Progenitor cell of endocrine pancreas (in vitro differentiated cells): ENCODE results near the gene POLH. TPM values are rescaled to one million over a fixed set of nuclear protein-coding genes. Genes with fewer than 3 reads are reported as not detected.
"Not testable (repeated sequence)": the region's sequence is repeated elsewhere in the genome, so short reads cannot be mapped to it uniquely, and the experiment has no call there.

Source experiments
- DNase-seq: peaks from one replicate; pipeline ENCODE4 v3.0.0; 2021; ENCODE audit warnings: low spot score; ENCODE audit not compliant: unreplicated experiment
- H3K27ac Mint-ChIP-seq: 2 replicates; pipeline ENCODE4 v1.8.0; 2021; ENCODE audit warnings: mild to moderate bottlenecking, moderate library complexity, mixed read lengths
- H3K27me3 Mint-ChIP-seq: 2 replicates; pipeline ENCODE4 v1.8.0; 2021; ENCODE audit warnings: mixed read lengths
- H3K36me3 Mint-ChIP-seq: 2 replicates; pipeline ENCODE4 v1.8.0; 2022; ENCODE audit warnings: mixed read lengths; ENCODE audit not compliant: insufficient read depth
- H3K4me1 Mint-ChIP-seq: 2 replicates; pipeline ENCODE4 v1.8.0; 2021; ENCODE audit warnings: low read depth, mixed read lengths
- H3K4me3 Mint-ChIP-seq: 2 replicates; pipeline ENCODE4 v1.8.0; 2021; ENCODE audit warnings: low read depth, mild to moderate bottlenecking, moderate library complexity, mixed read lengths
- H3K9me3 Mint-ChIP-seq: 2 replicates; pipeline ENCODE4 v1.8.0; 2021; ENCODE audit warnings: low read depth, mixed read lengths
- total RNA-seq: library from RNA; stranded (reverse); gene quantifications from 2 replicates; pipeline ENCODE4 v1.2.1, GENCODE V29; 2021
- TF ChIP-seq, protein P1 (sequence below): fragments of 200-600 bp; sonication (generic); IDR thresholded peaks from one replicate; pipeline ENCODE4 v1.5.0; 2021; ENCODE audit warnings: antibody characterized with exemption, mild to moderate bottlenecking; ENCODE audit not compliant: unreplicated experiment

POLH gene
- total RNA-seq, 1 donor from 2014 or later, result 14.5 TPM

DNA sequence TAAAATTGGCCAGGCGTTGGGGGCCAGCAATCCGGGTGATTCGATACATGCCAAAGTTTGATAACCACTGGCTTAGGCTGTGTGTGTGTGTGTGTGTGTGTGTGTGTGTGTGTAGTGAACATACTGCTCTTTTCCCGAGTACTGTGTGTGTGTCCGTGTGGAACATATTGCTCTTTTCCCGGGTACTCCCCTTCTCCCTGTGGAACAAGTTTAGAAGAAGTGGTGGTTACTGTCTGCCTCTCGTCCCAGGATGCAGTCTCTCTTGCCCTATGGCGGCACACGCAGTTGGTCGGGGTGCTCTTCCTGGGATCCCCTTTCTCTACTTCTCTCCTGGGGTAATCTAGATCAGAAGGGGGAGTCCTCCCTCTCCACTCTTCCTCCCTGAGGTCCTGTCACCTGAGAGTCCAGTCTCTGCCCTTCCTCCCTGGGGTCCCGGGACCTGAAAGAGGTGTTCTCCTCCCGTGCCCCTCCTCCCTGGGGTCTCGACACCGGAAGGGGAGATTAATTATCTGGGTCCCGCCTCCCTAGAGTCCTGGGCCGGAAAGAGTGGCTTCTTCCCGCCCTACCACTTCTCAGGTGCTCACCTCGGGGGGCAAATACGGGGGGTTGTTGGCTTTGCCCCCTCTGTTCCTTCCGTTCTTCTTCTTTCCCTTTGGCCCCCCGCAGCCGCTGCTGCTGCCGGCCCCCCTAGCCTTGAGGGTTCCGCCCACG lies 52.6 kb downstream of the POLH start:
- H3K4me1 Mint-ChIP-seq, result peaks cover 12% of the 10 kb centered on the region
- TF ChIP-seq, protein P1, sequence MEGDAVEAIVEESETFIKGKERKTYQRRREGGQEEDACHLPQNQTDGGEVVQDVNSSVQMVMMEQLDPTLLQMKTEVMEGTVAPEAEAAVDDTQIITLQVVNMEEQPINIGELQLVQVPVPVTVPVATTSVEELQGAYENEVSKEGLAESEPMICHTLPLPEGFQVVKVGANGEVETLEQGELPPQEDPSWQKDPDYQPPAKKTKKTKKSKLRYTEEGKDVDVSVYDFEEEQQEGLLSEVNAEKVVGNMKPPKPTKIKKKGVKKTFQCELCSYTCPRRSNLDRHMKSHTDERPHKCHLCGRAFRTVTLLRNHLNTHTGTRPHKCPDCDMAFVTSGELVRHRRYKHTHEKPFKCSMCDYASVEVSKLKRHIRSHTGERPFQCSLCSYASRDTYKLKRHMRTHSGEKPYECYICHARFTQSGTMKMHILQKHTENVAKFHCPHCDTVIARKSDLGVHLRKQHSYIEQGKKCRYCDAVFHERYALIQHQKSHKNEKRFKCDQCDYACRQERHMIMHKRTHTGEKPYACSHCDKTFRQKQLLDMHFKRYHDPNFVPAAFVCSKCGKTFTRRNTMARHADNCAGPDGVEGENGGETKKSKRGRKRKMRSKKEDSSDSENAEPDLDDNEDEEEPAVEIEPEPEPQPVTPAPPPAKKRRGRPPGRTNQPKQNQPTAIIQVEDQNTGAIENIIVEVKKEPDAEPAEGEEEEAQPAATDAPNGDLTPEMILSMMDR, result no peak
- peak; percentile 39 for DNase-seq
- peak overlapping the region; percentile 96 for H3K4me3 Mint-ChIP-seq
- peaks cover 7% of the 10 kb centered on the region for H3K36me3 Mint-ChIP-seq
- peak overlapping the region; percentile 94 for H3K27ac Mint-ChIP-seq
- no peaks in the 10 kb centered on the region for H3K27me3 Mint-ChIP-seq
- no peaks in the 10 kb centered on the region for H3K9me3 Mint-ChIP-seq

DNA sequence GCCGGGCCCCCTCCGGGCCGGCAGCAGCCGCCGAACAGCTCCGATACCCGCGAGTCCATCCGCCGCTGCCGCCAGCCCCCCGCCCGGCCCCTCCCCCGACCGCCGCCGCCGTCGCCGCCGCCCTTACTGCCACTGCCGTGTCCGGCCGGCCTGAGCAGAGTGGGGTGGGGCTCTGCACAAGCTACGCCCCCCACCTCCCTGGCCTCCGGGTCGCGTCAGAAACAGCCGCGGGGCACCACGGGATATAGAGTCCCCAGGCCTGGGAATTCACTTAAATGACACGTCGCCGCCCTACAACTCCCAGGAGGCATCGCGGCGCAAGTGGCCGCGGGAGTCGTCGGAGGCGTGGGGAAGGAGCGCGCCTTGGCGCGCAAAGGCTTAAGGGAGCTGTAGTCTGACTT lies 53.1 kb downstream of the POLH start, which contains the start of gene GTPBP2:
GTPBP2 (minus strand) TSS at position 161 of the 401 bp plus-strand sequence; CDS start at position 59, 102 bp downstream.
- peaks cover 12% of the 10 kb centered on the region for H3K4me1 Mint-ChIP-seq
- H3K27ac Mint-ChIP-seq, result peak within 1 kb of the TSS; percentile 100
- TF ChIP-seq, protein P1, result no peak
- H3K27me3 Mint-ChIP-seq, result no peaks in the 10 kb centered on the region
- DNase-seq, result peak; percentile 96
- H3K9me3 Mint-ChIP-seq, result no peaks in the 10 kb centered on the region
- peaks cover 5% of the 10 kb centered on the region for H3K36me3 Mint-ChIP-seq
- H3K4me3 Mint-ChIP-seq, result peak within 1 kb of the TSS; percentile 96

DNA sequence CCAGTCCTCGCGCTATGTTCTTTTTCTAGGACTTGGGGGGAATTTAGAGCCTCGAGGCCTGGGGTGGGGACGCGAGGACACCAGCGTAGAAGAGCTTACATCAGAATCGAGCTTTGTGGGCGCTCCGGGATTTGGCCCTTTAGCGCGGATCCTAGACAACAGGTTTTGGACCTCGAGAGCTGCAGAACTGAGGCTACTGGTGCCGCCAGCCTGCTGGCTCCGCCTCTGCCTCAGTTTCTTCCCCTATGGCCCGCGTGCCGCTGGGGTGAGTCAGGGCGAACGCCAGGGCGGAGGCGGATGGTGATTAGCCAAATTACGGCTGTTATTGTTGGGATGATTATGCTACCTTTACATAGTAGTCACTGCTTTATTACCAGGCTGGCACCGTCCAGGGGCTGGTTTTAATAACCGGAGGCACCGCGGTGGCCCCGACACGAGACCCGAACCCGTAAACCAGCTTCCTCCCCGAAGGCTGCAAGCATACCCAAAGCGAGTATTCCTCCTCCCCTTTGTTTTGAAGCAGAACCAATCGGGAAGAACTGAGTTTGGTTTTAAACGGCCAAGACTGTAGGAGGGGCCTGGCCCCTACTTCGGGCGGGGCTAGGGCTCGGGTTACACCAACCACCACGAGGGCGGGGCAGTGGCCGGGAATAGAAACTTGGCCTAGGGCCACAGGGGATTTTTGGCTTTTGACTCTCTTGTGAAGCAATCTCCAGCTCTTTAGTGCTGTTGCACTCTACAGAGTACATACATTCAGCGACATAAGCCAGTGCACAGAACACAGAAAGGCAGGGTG lies 53.7 kb downstream of the POLH start:
- Mint-ChIP-seq H3K27me3 (no peaks in the 10 kb centered on the region), H3K4me3 (peak overlapping the region; percentile 96), H3K4me1 (peaks cover 12% of the 10 kb centered on the region), H3K27ac (peak overlapping the region; percentile 100), H3K36me3 (peaks cover 3% of the 10 kb centered on the region), H3K9me3 (no peaks in the 10 kb centered on the region)
- DNase-seq, result peak; percentile 69
- TF ChIP-seq, protein P1, result no peak

DNA sequence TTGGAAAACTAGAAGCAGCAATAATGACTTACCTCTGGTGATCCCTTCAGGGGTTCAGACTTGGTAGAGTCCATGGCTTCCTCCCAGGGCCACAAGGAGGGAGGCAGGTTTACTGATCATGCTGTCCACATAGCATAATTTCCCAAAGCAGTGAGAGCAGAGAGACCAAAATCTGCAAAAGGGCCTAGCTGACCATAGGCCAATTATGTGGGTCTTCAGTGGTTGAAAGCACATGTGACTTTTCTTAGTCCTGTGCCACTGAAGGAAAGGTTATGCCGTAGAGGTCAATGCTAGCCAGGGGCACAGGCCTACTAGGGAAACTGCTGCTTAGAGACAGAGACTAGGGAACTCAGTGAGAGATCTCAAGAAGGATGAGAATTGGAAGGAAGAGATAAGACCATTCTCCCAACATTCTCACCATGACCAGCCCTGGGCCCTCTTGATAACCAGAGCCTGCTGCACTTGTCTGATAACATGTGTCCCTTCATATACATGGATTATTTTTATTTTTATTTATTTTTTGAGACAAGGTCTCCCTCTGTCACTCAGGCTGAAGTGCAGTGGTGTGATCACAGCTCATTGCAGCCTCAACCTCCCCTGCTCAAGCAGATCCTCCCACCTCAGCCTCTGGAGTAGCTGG lies 55.1 kb downstream of the POLH start:
- Mint-ChIP-seq H3K27ac (peak overlapping the region; percentile 73), H3K4me3 (no peak overlapping the region), H3K9me3 (no peaks in the 10 kb centered on the region)

DNA sequence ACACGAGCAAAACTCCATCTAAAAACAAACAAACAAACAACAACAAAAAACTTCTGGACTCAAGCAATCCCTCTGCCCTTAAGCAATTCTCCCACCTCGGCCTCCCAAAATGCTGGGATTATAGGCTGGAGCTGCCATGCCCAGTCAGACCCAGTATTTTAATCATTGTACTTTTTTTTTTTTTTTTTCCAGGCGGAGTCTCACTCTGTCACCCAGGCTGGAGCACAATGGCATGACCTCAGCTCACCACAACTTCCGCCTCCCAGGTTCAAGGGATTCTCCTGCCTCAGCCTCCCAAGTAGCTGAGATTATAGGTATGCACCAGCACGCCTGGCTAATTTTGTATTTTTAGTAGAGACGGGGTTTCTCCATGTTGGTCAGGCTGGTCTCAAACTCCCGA lies 57.0 kb downstream of the POLH start:
- peaks cover 14% of the 10 kb centered on the region for H3K4me1 Mint-ChIP-seq
- not testable (repeated sequence) for H3K27me3 Mint-ChIP-seq, DNase-seq, H3K36me3 Mint-ChIP-seq, H3K27ac Mint-ChIP-seq, H3K9me3 Mint-ChIP-seq, H3K4me3 Mint-ChIP-seq

More for the DNA sequence above, 55.1 kb downstream of the POLH start:
- H3K4me1 Mint-ChIP-seq, result peaks cover 14% of the 10 kb centered on the region
- TF ChIP-seq, protein P1, result no peak
- no peaks in the 10 kb centered on the region for H3K27me3 Mint-ChIP-seq
- DNase-seq, result no peak
- peaks cover 3% of the 10 kb centered on the region for H3K36me3 Mint-ChIP-seq
